Vagina (tissue), 2 donors: ENCODE results near the gene PTN. TPM values are rescaled to one million over a fixed set of nuclear protein-coding genes. Genes with fewer than 3 reads are reported as not detected.
"Not testable (repeated sequence)": the region's sequence is repeated elsewhere in the genome, so short reads cannot be mapped to it uniquely, and the experiment has no call there.

Source experiments
- DNase-seq, 2 donors: peaks; one replicate each; pipeline ENCODE4 v3.0.0-alpha.2; 2017; ENCODE audit errors: extremely low spot score in 2 of 2
- H3K27ac ChIP-seq: fragments of 200-600 bp; sonication (generic); one replicate; pipeline ENCODE4 v1.5.1; 2019
- H3K27me3 ChIP-seq: fragments of 200-600 bp; sonication (generic); one replicate; pipeline ENCODE4 v1.5.1; 2019
- H3K36me3 ChIP-seq, 2 donors: fragments of 200-600 bp; sonication (generic); one replicate each; pipeline ENCODE4 v1.5.1; 2017 to 2019
- H3K4me1 ChIP-seq: fragments of 200-600 bp; sonication (generic); one replicate; pipeline ENCODE4 v1.5.1; 2019
- H3K4me3 ChIP-seq, 2 donors: fragments of 200-600 bp; sonication (generic); 1 replicate in 1 of 2; 2 replicates in 1 of 2; pipeline ENCODE4 v1.5.1; 2016 to 2019
- H3K9me3 ChIP-seq: fragments of 200-600 bp; sonication (generic); one replicate; pipeline ENCODE4 v1.5.1; 2019
- CTCF ChIP-seq, 3 experiments: fragments of 450-650 bp in 2 of 3; fragments of 200-600 bp in 1 of 3; sonication (generic) in 1 of 3; IDR thresholded peaks; one replicate each; pipeline ENCODE4 v1.5.1; 2017 to 2019; ENCODE audit warnings: antibody characterized with exemption in 3 of 3, mild to moderate bottlenecking in 2 of 3, moderate library complexity in 2 of 3
- POLR2A ChIP-seq, 2 donors: fragments of 450-650 bp; IDR thresholded peaks; one replicate each; pipeline ENCODE4 v1.6.1; 2017; ENCODE audit warnings: antibody characterized with exemption in 2 of 2, mild to moderate bottlenecking in 2 of 2, moderate library complexity in 2 of 2
- POLR2AphosphoS5 ChIP-seq, 2 donors: sonication (generic); formaldehyde crosslinking; IDR thresholded peaks; one replicate each; pipeline ENCODE4 v1.9.0; 2017; ENCODE audit warnings: antibody characterized with exemption in 2 of 2, mild to moderate bottlenecking in 2 of 2, low read depth in 1 of 2; ENCODE audit not compliant: insufficient read depth in 1 of 2
- intact Hi-C: fragments of 100-400 bp; cut with DNase I; formaldehyde crosslinking; loops from one replicate; pipeline ENCODE4 v1.15.1; 2023
- total RNA-seq: library from RNA; depleted of rRNA; stranded (reverse); fragments of >200 nt; gene quantifications from one replicate; pipeline ENCODE4 v1.2.3, GENCODE V29; 2016

PTN gene
- total RNA-seq, 1 donor from 2014 or later: 48.4 TPM

GRCh38 chr7:137272249-137272648 is 71.3 kb downstream of the PTN start:
- Histone ChIP-seq H3K27me3 (no peaks in the 10 kb centered on the region), H3K4me1 (no peaks in the 10 kb centered on the region), H3K9me3 (no peaks in the 10 kb centered on the region), H3K27ac (no peak overlapping the region), H3K36me3 (no peaks in the 10 kb centered on the region), H3K4me3 (no peak overlapping the region)
- DNase-seq: no peak
- intact Hi-C loops: no loop called here
- TF ChIP-seq POLR2AphosphoS5 (IDR thresholded peaks at IDR 0.05; ENCODE audit: insufficient read depth in 1 of 2, low read depth in 1 of 2): no peak
- TF ChIP-seq CTCF (IDR thresholded peaks at IDR 0.05): no peak
- no peak for TF ChIP-seq POLR2A (IDR thresholded peaks at IDR 0.05)

GRCh38 chr7:137269240-137269639 is 74.3 kb downstream of the PTN start:
- H3K4me1 ChIP-seq: no peaks in the 10 kb centered on the region

GRCh38 chr7:137268001-137268865 is 75.3 kb downstream of the PTN start:
- intact Hi-C loops, H3K9me3 ChIP-seq, H3K27ac ChIP-seq, DNase-seq, H3K4me3 ChIP-seq, H3K36me3 ChIP-seq, H3K27me3 ChIP-seq, H3K4me1 ChIP-seq: not testable (repeated sequence)

More at GRCh38 chr7:137269240-137269639, 74.3 kb downstream of the PTN start:
- H3K27ac ChIP-seq: no peak overlapping the region
- intact Hi-C loops: no loop called here
- no peak overlapping the region for H3K4me3 ChIP-seq
- H3K9me3 ChIP-seq: no peaks in the 10 kb centered on the region
- no peak for DNase-seq
- H3K36me3 ChIP-seq: no peaks in the 10 kb centered on the region
- TF ChIP-seq POLR2AphosphoS5 (IDR thresholded peaks at IDR 0.05; ENCODE audit: insufficient read depth in 1 of 2, low read depth in 1 of 2): no peak
- no peak for TF ChIP-seq POLR2A (IDR thresholded peaks at IDR 0.05)
- TF ChIP-seq CTCF (IDR thresholded peaks at IDR 0.05): no peak
- no peaks in the 10 kb centered on the region for H3K27me3 ChIP-seq

- intact Hi-C loops: no loop called here
- no peaks in the 10 kb centered on the region for H3K4me1 ChIP-seq
- no peak for DNase-seq
- no peak overlapping the region for H3K4me3 ChIP-seq
- H3K27me3 ChIP-seq: no peaks in the 10 kb centered on the region
- H3K27ac ChIP-seq: no peak overlapping the region
- TF ChIP-seq CTCF (IDR thresholded peaks at IDR 0.05) (no peak), POLR2A (IDR thresholded peaks at IDR 0.05) (no peak), POLR2AphosphoS5 (IDR thresholded peaks at IDR 0.05; ENCODE audit: insufficient read depth in 1 of 2, low read depth in 1 of 2) (no peak)
- no peaks in the 10 kb centered on the region for H3K36me3 ChIP-seq
- no peaks in the 10 kb centered on the region for H3K9me3 ChIP-seq
Observed at GRCh38 chr7:137266764-137267163, 76.8 kb downstream of the PTN start.

- H3K4me1 ChIP-seq, DNase-seq, H3K36me3 ChIP-seq, H3K27ac ChIP-seq, H3K4me3 ChIP-seq, intact Hi-C loops, H3K27me3 ChIP-seq, H3K9me3 ChIP-seq: not testable (repeated sequence)
Observed at GRCh38 chr7:137265480-137265879, 78.1 kb downstream of the PTN start.

- TF ChIP-seq POLR2AphosphoS5 (IDR thresholded peaks at IDR 0.05; ENCODE audit: insufficient read depth in 1 of 2, low read depth in 1 of 2) (no peak), CTCF (IDR thresholded peaks at IDR 0.05) (no peak), POLR2A (IDR thresholded peaks at IDR 0.05) (no peak)
- intact Hi-C loops: no loop called here
Observed at GRCh38 chr7:137262599-137262998, 80.9 kb downstream of the PTN start.

More at GRCh38 chr7:137262599-137262998, 80.9 kb downstream of the PTN start:
- Histone ChIP-seq H3K27ac (no peak overlapping the region), H3K27me3 (no peaks in the 10 kb centered on the region), H3K9me3 (no peaks in the 10 kb centered on the region), H3K4me3 (no peak overlapping the region), H3K4me1 (no peaks in the 10 kb centered on the region), H3K36me3 (no peaks in the 10 kb centered on the region)
- DNase-seq: no peak
